ENCODE data around the gene KRT83.

- TF ChIP-seq CTCF (IDR thresholded peaks at IDR 0.05): no peak
- no peak for TF ChIP-seq POLR2AphosphoS5 (IDR thresholded peaks at IDR 0.05; ENCODE audit: insufficient read depth in 1 of 2, low read depth in 1 of 2)
- no peak for TF ChIP-seq POLR2A (IDR thresholded peaks at IDR 0.05)
Measured at GRCh38 chr12:52368508-52368907, 47.3 kb upstream of the KRT83 start.
